Right lobe of liver (tissue), 4 donors: ENCODE data around the gene METTL16.

Experiments used
- CTCF ChIP-seq, 4 donors: fragments of 200-600 bp in 3 of 4; fragments of 450-650 bp in 1 of 4; IDR thresholded peaks; one replicate each; pipeline versions ENCODE4 v1.5.1 to v1.8.0; 2016 to 2022; ENCODE audit warnings: antibody characterized with exemption in 4 of 4, mild to moderate bottlenecking in 2 of 4
- POLR2A ChIP-seq: fragments of 450-650 bp; IDR thresholded peaks from one replicate; pipeline ENCODE4 v1.6.1; 2017; ENCODE audit warnings: antibody characterized with exemption, mild to moderate bottlenecking
- donor health status: DM: no; HTN: no; CAD: no.
- donor health status: DM: no; HTN: no; CAD: no.
- donor health status: DM: no; HTN: yes; CAD: no.

- TF ChIP-seq CTCF (IDR thresholded peaks at IDR 0.05) (no peak), POLR2A (no peak)
Measured at GRCh38 chr17:2508035-2508434, 3.7 kb downstream of the METTL16 start.
